Dermis blood vessel endothelial cell (primary cell): ENCODE data around the gene P2RY12. TPM values are rescaled to one million over a fixed set of nuclear protein-coding genes. Genes with fewer than 3 reads are reported as not detected.
A peak's percentile ranks its signal among the peaks of the same experiment; 100 is the strongest.

Experiments used
- DNase-seq: peaks from one replicate; pipeline ENCODE4 v3.0.0; 2010
- total RNA-seq: library from RNA; depleted of rRNA; stranded (reverse); fragments of >200 nt; gene quantifications from 2 replicates; pipeline ENCODE4 v1.2.3, GENCODE V29; 2014

Gene P2RY12
- total RNA-seq, 1 donor from 2014 or later = not detected

GRCh38 chr3:151305775-151306151, 78.8 kb downstream of the P2RY12 start:
- no peak for DNase-seq

GRCh38 chr3:151305060-151305774, 79.3 kb downstream of the P2RY12 start:
- no peak for DNase-seq

- no peak for DNase-seq
Measured at GRCh38 chr3:151303751-151304150, 80.8 kb downstream of the P2RY12 start.

GRCh38 chr3:151301787-151302186, 82.8 kb downstream of the P2RY12 start:
- DNase-seq = no peak

- no peak for DNase-seq
Measured at GRCh38 chr3:151300539-151300938, 84.0 kb downstream of the P2RY12 start.

- no peak for DNase-seq
Measured at GRCh38 chr3:151299006-151299405, 85.5 kb downstream of the P2RY12 start.

GRCh38 chr3:151297429-151297828, 87.1 kb downstream of the P2RY12 start:
- no peak for DNase-seq

GRCh38 chr3:151296226-151296625, 88.3 kb downstream of the P2RY12 start:
- no peak for DNase-seq

- no peak for DNase-seq
Measured at GRCh38 chr3:151293127-151293526, 91.4 kb downstream of the P2RY12 start.

GRCh38 chr3:151290673-151291072, 93.9 kb downstream of the P2RY12 start:
- peak; percentile 7 for DNase-seq

GRCh38 chr3:151289445-151289844, 95.1 kb downstream of the P2RY12 start:
- DNase-seq = no peak

Other genes starting within 250 kb of the P2RY12 start
- gene GPR171, start 181.5 kb downstream of the P2RY12 start, total RNA-seq = not detected in 2 replicates
- gene P2RY14, start 106.2 kb downstream of the P2RY12 start, total RNA-seq = not detected in 2 replicates
- not detected in 2 replicates for gene GPR87, start 67.9 kb downstream of the P2RY12 start, total RNA-seq
- not detected in 2 replicates for gene P2RY13, start 55.2 kb downstream of the P2RY12 start, total RNA-seq
- under 0.01 and 0.05 TPM in 2 replicates for gene IGSF10, start 76.3 kb upstream of the P2RY12 start, total RNA-seq